ENCODE results near the gene NUMB.
A peak's percentile ranks its signal among the peaks of the same experiment; 100 is the strongest.

Gene NUMB

GRCh38 chr14:73276836-73277235, 181.5 kb downstream of the NUMB start:
- Histone ChIP-seq H2BK12ac (ENCODE audit: low read length) (no peak overlapping the region), H2AFZ (ENCODE audit: insufficient read depth, low read length, poor library complexity) (no peak overlapping the region), H3K4ac (ENCODE audit: low read depth, low read length) (no peak overlapping the region), H3K9ac (ENCODE audit: low read length) (no peak overlapping the region), H3K27me3 (ENCODE audit: insufficient read depth, low read length) (no peaks in the 10 kb centered on the region), H3K36me3 (ENCODE audit: control insufficient read depth in 1 of 2, insufficient read depth in 2 of 2, low read length in 2 of 2) (peaks cover 17 to 36% of the 10 kb centered on the region in 2 experiments), H3K9me3 (ENCODE audit: insufficient read depth, low read depth, low read length) (no peaks in the 10 kb centered on the region), H2AK5ac (ENCODE audit: low read length) (no peak overlapping the region), H3K4me2 (ENCODE audit: low read length) (no peak overlapping the region), H3K23ac (ENCODE audit: low read length) (no peak overlapping the region), H3K14ac (ENCODE audit: low read length) (no peak overlapping the region), H3K27ac (ENCODE audit: low read depth, low read length) (no peak overlapping the region), H3K79me1 (ENCODE audit: low read length) (no peaks in the 10 kb centered on the region), H2BK120ac (ENCODE audit: insufficient read depth, low read length, poor library complexity) (no peak overlapping the region), H3K4me1 (ENCODE audit: control insufficient read depth in 1 of 2, insufficient read depth in 2 of 2, low read length in 2 of 2) (no peaks in the 10 kb centered on the region), H3K79me2 (ENCODE audit: control insufficient read depth, insufficient read depth, low read length, poor library complexity) (no peaks in the 10 kb centered on the region), H4K91ac (ENCODE audit: low read depth, low read length) (no peak overlapping the region), H4K8ac (ENCODE audit: low read depth, low read length) (no peak overlapping the region), H2BK5ac (ENCODE audit: low read depth, low read length, poor library complexity) (no peak overlapping the region), H4K12ac (ENCODE audit: low read depth, low read length) (no peak overlapping the region), H3K18ac (ENCODE audit: low read length) (no peak overlapping the region), H3K4me3 (ENCODE audit: low read depth, low read length) (no peak overlapping the region)
- DNase-seq, result no peak
- WGBS (ENCODE audit: extremely low coverage, insufficient coverage, insufficient read length), result no CpG with 5 or more reads among the region's 7 CpGs

DNA sequence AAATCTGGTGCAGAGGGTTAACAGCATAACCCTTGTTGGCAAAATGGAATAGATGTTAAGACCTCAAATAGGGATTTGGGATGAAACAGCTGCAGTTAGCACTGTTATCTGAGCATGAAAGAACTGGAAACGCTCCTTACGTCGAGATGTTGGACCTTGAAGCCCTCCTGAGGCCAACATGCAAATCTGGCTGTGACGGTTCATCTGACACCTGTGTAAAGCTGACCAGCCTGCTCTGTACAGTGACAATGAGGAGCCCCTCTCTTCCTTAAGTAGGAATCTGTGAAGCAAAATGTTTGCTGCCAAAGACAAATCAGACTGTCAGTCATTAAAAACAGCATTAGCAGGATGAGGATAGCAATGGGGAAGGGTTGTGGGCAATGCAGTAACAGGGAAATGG, 184.5 kb downstream of the NUMB start:
- WGBS (ENCODE audit: extremely low coverage, insufficient coverage, insufficient read length), result no CpG with 5 or more reads among the region's 4 CpGs
- H3K9me3 ChIP-seq (ENCODE audit: insufficient read depth, low read depth, low read length), result no peaks in the 10 kb centered on the region
- H3K36me3 ChIP-seq (ENCODE audit: control insufficient read depth in 1 of 2, insufficient read depth in 2 of 2, low read length in 2 of 2), result peaks cover 14 to 29% of the 10 kb centered on the region in 2 experiments
- H3K9ac ChIP-seq (ENCODE audit: low read length), result no peak overlapping the region
- H3K14ac ChIP-seq (ENCODE audit: low read length), result no peak overlapping the region
- no peak overlapping the region for H2AK5ac ChIP-seq (ENCODE audit: low read length)
- no peak overlapping the region for H2BK12ac ChIP-seq (ENCODE audit: low read length)
- no peak overlapping the region for H2BK120ac ChIP-seq (ENCODE audit: insufficient read depth, low read length, poor library complexity)
- no peaks in the 10 kb centered on the region for H3K79me2 ChIP-seq (ENCODE audit: control insufficient read depth, insufficient read depth, low read length, poor library complexity)
- H4K91ac ChIP-seq (ENCODE audit: low read depth, low read length), result no peak overlapping the region
- no peak overlapping the region for H3K27ac ChIP-seq (ENCODE audit: low read depth, low read length)
- no peak overlapping the region for H4K8ac ChIP-seq (ENCODE audit: low read depth, low read length)
- H3K4me3 ChIP-seq (ENCODE audit: low read depth, low read length), result no peak overlapping the region
- H3K4ac ChIP-seq (ENCODE audit: low read depth, low read length), result no peak overlapping the region
- no peaks in the 10 kb centered on the region for H3K4me1 ChIP-seq (ENCODE audit: control insufficient read depth in 1 of 2, insufficient read depth in 2 of 2, low read length in 2 of 2)
- no peaks in the 10 kb centered on the region for H3K27me3 ChIP-seq (ENCODE audit: insufficient read depth, low read length)
- H4K12ac ChIP-seq (ENCODE audit: low read depth, low read length), result no peak overlapping the region
- H2BK5ac ChIP-seq (ENCODE audit: low read depth, low read length, poor library complexity), result no peak overlapping the region
- no peak overlapping the region for H3K18ac ChIP-seq (ENCODE audit: low read length)
- no peak overlapping the region for H3K4me2 ChIP-seq (ENCODE audit: low read length)
- no peak overlapping the region for H2AFZ ChIP-seq (ENCODE audit: insufficient read depth, low read length, poor library complexity)
- no peak overlapping the region for H3K23ac ChIP-seq (ENCODE audit: low read length)
- no peak for DNase-seq
- H3K79me1 ChIP-seq (ENCODE audit: low read length), result no peaks in the 10 kb centered on the region

- no CpG with 5 or more reads among the region's 6 CpGs for WGBS (ENCODE audit: extremely low coverage, insufficient coverage, insufficient read length)
- no peaks in the 10 kb centered on the region for H3K79me1 ChIP-seq (ENCODE audit: low read length)
- H3K79me2 ChIP-seq (ENCODE audit: control insufficient read depth, insufficient read depth, low read length, poor library complexity), result no peaks in the 10 kb centered on the region
- no peak overlapping the region for H2BK5ac ChIP-seq (ENCODE audit: low read depth, low read length, poor library complexity)
- peaks cover 12 to 22% of the 10 kb centered on the region in 2 experiments for H3K36me3 ChIP-seq (ENCODE audit: control insufficient read depth in 1 of 2, insufficient read depth in 2 of 2, low read length in 2 of 2)
- H2BK120ac ChIP-seq (ENCODE audit: insufficient read depth, low read length, poor library complexity), result no peak overlapping the region
- H3K14ac ChIP-seq (ENCODE audit: low read length), result no peak overlapping the region
- H3K23ac ChIP-seq (ENCODE audit: low read length), result no peak overlapping the region
- no peak overlapping the region for H3K4ac ChIP-seq (ENCODE audit: low read depth, low read length)
- H4K8ac ChIP-seq (ENCODE audit: low read depth, low read length), result no peak overlapping the region
- H3K4me3 ChIP-seq (ENCODE audit: low read depth, low read length), result no peak overlapping the region
- H2AK5ac ChIP-seq (ENCODE audit: low read length), result no peak overlapping the region
- H3K4me2 ChIP-seq (ENCODE audit: low read length), result no peak overlapping the region
- no peak overlapping the region for H2BK12ac ChIP-seq (ENCODE audit: low read length)
- no peak for DNase-seq
- H4K91ac ChIP-seq (ENCODE audit: low read depth, low read length), result no peak overlapping the region
- H3K27me3 ChIP-seq (ENCODE audit: insufficient read depth, low read length), result no peaks in the 10 kb centered on the region
- no peak overlapping the region for H4K12ac ChIP-seq (ENCODE audit: low read depth, low read length)
- no peak overlapping the region for H3K27ac ChIP-seq (ENCODE audit: low read depth, low read length)
- no peak overlapping the region for H3K9ac ChIP-seq (ENCODE audit: low read length)
- no peak overlapping the region for H2AFZ ChIP-seq (ENCODE audit: insufficient read depth, low read length, poor library complexity)
- H3K4me1 ChIP-seq (ENCODE audit: control insufficient read depth in 1 of 2, insufficient read depth in 2 of 2, low read length in 2 of 2), result no peaks in the 10 kb centered on the region
- H3K18ac ChIP-seq (ENCODE audit: low read length), result no peak overlapping the region
- H3K9me3 ChIP-seq (ENCODE audit: insufficient read depth, low read depth, low read length), result no peaks in the 10 kb centered on the region
These were observed 186.0 kb downstream of the NUMB start for GRCh38 chr14:73272393-73272792.

GRCh38 chr14:73269729-73270531, 188.4 kb downstream of the NUMB start:
- H3K18ac ChIP-seq (ENCODE audit: low read length), result no peak overlapping the region
- H4K8ac ChIP-seq (ENCODE audit: low read depth, low read length), result no peak overlapping the region
- H2BK5ac ChIP-seq (ENCODE audit: low read depth, low read length, poor library complexity), result no peak overlapping the region
- no peak overlapping the region for H4K12ac ChIP-seq (ENCODE audit: low read depth, low read length)
- WGBS (ENCODE audit: extremely low coverage, insufficient coverage, insufficient read length), result no CpG with 5 or more reads among the region's 48 CpGs
- H2AK5ac ChIP-seq (ENCODE audit: low read length), result no peak overlapping the region
- DNase-seq, result peak; percentile 58 to 74
- H2AFZ ChIP-seq (ENCODE audit: insufficient read depth, low read length, poor library complexity), result no peak overlapping the region
- H3K27me3 ChIP-seq (ENCODE audit: insufficient read depth, low read length), result no peaks in the 10 kb centered on the region
- H3K4me3 ChIP-seq (ENCODE audit: low read depth, low read length), result peak overlapping the region; percentile 29
- H3K9ac ChIP-seq (ENCODE audit: low read length), result no peak overlapping the region
- no peaks in the 10 kb centered on the region for H3K79me1 ChIP-seq (ENCODE audit: low read length)
- no peak overlapping the region for H3K4ac ChIP-seq (ENCODE audit: low read depth, low read length)
- peak overlapping the region; percentile 31 for H3K4me2 ChIP-seq (ENCODE audit: low read length)
- H3K9me3 ChIP-seq (ENCODE audit: insufficient read depth, low read depth, low read length), result no peaks in the 10 kb centered on the region
- H3K27ac ChIP-seq (ENCODE audit: low read depth, low read length), result no peak overlapping the region
- no peak overlapping the region for H2BK12ac ChIP-seq (ENCODE audit: low read length)
- H3K23ac ChIP-seq (ENCODE audit: low read length), result no peak overlapping the region
- no peak overlapping the region for H2BK120ac ChIP-seq (ENCODE audit: insufficient read depth, low read length, poor library complexity)
- H4K91ac ChIP-seq (ENCODE audit: low read depth, low read length), result no peak overlapping the region
- no peaks in the 10 kb centered on the region for H3K79me2 ChIP-seq (ENCODE audit: control insufficient read depth, insufficient read depth, low read length, poor library complexity)
- H3K14ac ChIP-seq (ENCODE audit: low read length), result no peak overlapping the region
- no peaks in the 10 kb centered on the region for H3K4me1 ChIP-seq (ENCODE audit: control insufficient read depth in 1 of 2, insufficient read depth in 2 of 2, low read length in 2 of 2)
- H3K36me3 ChIP-seq (ENCODE audit: control insufficient read depth in 1 of 2, insufficient read depth in 2 of 2, low read length in 2 of 2), result peaks cover 4 to 9% of the 10 kb centered on the region in 2 experiments
